CD14-positive monocyte (primary cell): ENCODE data around the gene MESD. TPM values are rescaled to one million over a fixed set of nuclear protein-coding genes. Genes with fewer than 3 reads are reported as not detected.

ENCODE experiments used
- DNase-seq, 3 donors: peaks; one replicate each; pipeline ENCODE4 v3.0.0-alpha.2; 2011 to 2022
- H2AFZ ChIP-seq: 2 replicates; pipeline ENCODE4 v1.6.0; 2012; ENCODE audit warnings: mild to moderate bottlenecking, low read depth, low read length, inconsistent platforms; ENCODE audit not compliant: insufficient read depth, poor library complexity, severe bottlenecking
- H3K27ac ChIP-seq, 2 donors: 1 replicate in 1 of 2; 2 replicates in 1 of 2; pipeline ENCODE4 v1.5.1; 2012 to 2013; ENCODE audit warnings: low read length in 2 of 2, control low read depth in 1 of 2, inconsistent platforms in 1 of 2, low read depth in 1 of 2, mild to moderate bottlenecking in 1 of 2
- H3K27me3 ChIP-seq, 2 donors: one replicate each; pipeline versions ENCODE4 v1.6.0 to v1.6.1; 2011 to 2013; ENCODE audit warnings: low read length in 2 of 2; ENCODE audit not compliant: control insufficient read depth in 2 of 2, insufficient read depth in 2 of 2
- H3K36me3 ChIP-seq, 2 donors: replicated peaks in 1 of 2; 1 replicate in 1 of 2; 2 replicates in 1 of 2; pipeline versions ENCODE4 v1.5.1 to v1.6.1; 2012 to 2013; ENCODE audit warnings: low read length in 2 of 2, control low read depth in 1 of 2, inconsistent platforms in 1 of 2, mild to moderate bottlenecking in 1 of 2; ENCODE audit not compliant: insufficient read depth in 2 of 2, control insufficient read depth in 1 of 2
- H3K4me1 ChIP-seq, 2 donors: 1 replicate in 1 of 2; 2 replicates in 1 of 2; pipeline versions ENCODE4 v1.5.1 to v1.6.1; 2012 to 2013; ENCODE audit warnings: low read length in 2 of 2, control low read depth in 1 of 2, inconsistent platforms in 1 of 2, mild to moderate bottlenecking in 1 of 2, moderate library complexity in 1 of 2; ENCODE audit not compliant: insufficient read depth in 2 of 2, control insufficient read depth in 1 of 2
- H3K4me2 ChIP-seq: replicated peaks from 2 replicates; pipeline ENCODE3; 2012; ENCODE audit warnings: low read length, moderate library complexity, mild to moderate bottlenecking; ENCODE audit not compliant: poor library complexity, severe bottlenecking; ENCODE audit errors: extremely low read depth
- H3K4me3 ChIP-seq, 3 experiments: fragments of 200-600 bp in 1 of 3; sonication (generic) in 1 of 3; replicated peaks in 1 of 3; 1 replicate in 2 of 3; 2 replicates in 1 of 3; pipeline ENCODE4 v1.5.1; 2011 to 2013; ENCODE audit warnings: low read length in 3 of 3, mild to moderate bottlenecking in 3 of 3, control low read depth in 2 of 3, low read depth in 2 of 3, inconsistent platforms in 1 of 3, moderate library complexity in 1 of 3
- H3K79me2 ChIP-seq: 2 replicates; pipeline ENCODE4 v1.6.0; 2012; ENCODE audit warnings: mild to moderate bottlenecking, control low read depth, inconsistent platforms, low read length, moderate library complexity; ENCODE audit not compliant: insufficient read depth
- H3K9ac ChIP-seq: 2 replicates; pipeline ENCODE4 v1.6.0; 2017; ENCODE audit warnings: low read length, mild to moderate bottlenecking; ENCODE audit not compliant: insufficient read depth, poor library complexity, severe bottlenecking
- H3K9me3 ChIP-seq, 2 donors: replicated peaks in 1 of 2; 1 replicate in 1 of 2; 2 replicates in 1 of 2; pipeline versions ENCODE4 v1.5.1 to v1.6.1; 2012 to 2013; ENCODE audit warnings: low read length in 2 of 2, control low read depth in 1 of 2; ENCODE audit not compliant: control insufficient read depth in 1 of 2, insufficient read depth in 1 of 2
- H4K20me1 ChIP-seq: 2 replicates; pipeline ENCODE4 v1.6.0; 2012; ENCODE audit warnings: mild to moderate bottlenecking, low read length, control low read depth, moderate library complexity; ENCODE audit not compliant: insufficient read depth
- H3K27ac Mint-ChIP-seq, 7 donors: one replicate each; pipeline ENCODE4 v1.8.0; 2020; ENCODE audit warnings: mild to moderate bottlenecking in 7 of 7, mixed read lengths in 7 of 7, moderate library complexity in 6 of 7, inconsistent platforms in 2 of 7
- H3K27me3 Mint-ChIP-seq, 3 donors: one replicate each; pipeline ENCODE4 v1.8.0; 2021 to 2022; ENCODE audit warnings: low read depth in 3 of 3, mild to moderate bottlenecking in 3 of 3, mixed read lengths in 3 of 3, moderate library complexity in 3 of 3, inconsistent platforms in 1 of 3
- H3K36me3 Mint-ChIP-seq, 2 donors: one replicate each; pipeline ENCODE4 v1.8.0; 2020; ENCODE audit warnings: mixed read lengths in 2 of 2, inconsistent platforms in 1 of 2, mild to moderate bottlenecking in 1 of 2
- H3K4me1 Mint-ChIP-seq: one replicate; pipeline ENCODE4 v1.8.0; 2020; ENCODE audit warnings: mild to moderate bottlenecking, mixed read lengths
- H3K4me3 Mint-ChIP-seq, 2 donors: one replicate each; pipeline ENCODE4 v1.8.0; 2020; ENCODE audit warnings: mild to moderate bottlenecking in 2 of 2, mixed read lengths in 2 of 2, moderate library complexity in 1 of 2
- H3K9me3 Mint-ChIP-seq, 7 donors: one replicate each; pipeline ENCODE4 v1.8.0; 2020 to 2022; ENCODE audit warnings: mixed read lengths in 7 of 7, mild to moderate bottlenecking in 6 of 7, moderate library complexity in 6 of 7, inconsistent platforms in 2 of 7
- WGBS: methylation state at CpG from one replicate; pipeline ENCODE4 v1.1.5; 2013; ENCODE audit warnings: missing lambda C conversion rate; ENCODE audit not compliant: insufficient coverage; 5-methylcytosine and 5-hydroxymethylcytosine counted together
- intact Hi-C, 2 donors: fragments of 100-400 bp; cut with micrococcal nuclease; formaldehyde crosslinking; loops; one replicate each; pipeline versions ENCODE4 v1.15.0 to v1.15.1; 2023
- polyA plus RNA-seq, 3 donors: library from polyadenylated mRNA; depleted of rRNA in 1 of 3; unstranded in 2 of 3; stranded (reverse) in 1 of 3; fragments of 300-500 nt in 2 of 3; fragments of >200 nt in 1 of 3; fragmentation: Illumina TruSeq in 2 of 3; gene quantifications; 1 replicate in 2 of 3; 2 replicates in 1 of 3; pipeline ENCODE4 v1.2.3, GENCODE V29; 2012 to 2021
- TF ChIP-seq, protein P1 (sequence below): fragments of 200-600 bp; IDR thresholded peaks from one replicate; pipeline ENCODE4 v1.8.0; 2022; ENCODE audit warnings: antibody characterized with exemption, mild to moderate bottlenecking

The MESD gene
- polyA plus RNA-seq, 3 donors, result 5.6 to 15.7 (median 13.1) TPM

GRCh38 chr15:81024265-81024872 lies 34.8 kb upstream of the MESD start:
- Histone ChIP-seq H2AFZ (peak overlapping the region; percentile 10), H3K36me3 (no peaks in the 10 kb centered on the region), H3K27me3 (no peaks in the 10 kb centered on the region), H3K9ac (peak overlapping the region; percentile 54), H3K4me2 (peak overlapping the region; percentile 70), H3K9me3 (no peaks in the 10 kb centered on the region), H4K20me1 (no peaks in the 10 kb centered on the region), H3K4me1 (peaks cover 37 to 49% of the 10 kb centered on the region in 2 donors), H3K27ac (peak overlapping the region; percentile 84 to 95), H3K79me2 (no peaks in the 10 kb centered on the region), H3K4me3 (peak overlapping the region in 1 of 3 experiments; percentile 64)
- WGBS, result 93% methylated on average over 5 of the region's 10 CpGs
- DNase-seq, result peak in 2 of 3 donors; percentile 40 to 47
- TF ChIP-seq, protein P1, sequence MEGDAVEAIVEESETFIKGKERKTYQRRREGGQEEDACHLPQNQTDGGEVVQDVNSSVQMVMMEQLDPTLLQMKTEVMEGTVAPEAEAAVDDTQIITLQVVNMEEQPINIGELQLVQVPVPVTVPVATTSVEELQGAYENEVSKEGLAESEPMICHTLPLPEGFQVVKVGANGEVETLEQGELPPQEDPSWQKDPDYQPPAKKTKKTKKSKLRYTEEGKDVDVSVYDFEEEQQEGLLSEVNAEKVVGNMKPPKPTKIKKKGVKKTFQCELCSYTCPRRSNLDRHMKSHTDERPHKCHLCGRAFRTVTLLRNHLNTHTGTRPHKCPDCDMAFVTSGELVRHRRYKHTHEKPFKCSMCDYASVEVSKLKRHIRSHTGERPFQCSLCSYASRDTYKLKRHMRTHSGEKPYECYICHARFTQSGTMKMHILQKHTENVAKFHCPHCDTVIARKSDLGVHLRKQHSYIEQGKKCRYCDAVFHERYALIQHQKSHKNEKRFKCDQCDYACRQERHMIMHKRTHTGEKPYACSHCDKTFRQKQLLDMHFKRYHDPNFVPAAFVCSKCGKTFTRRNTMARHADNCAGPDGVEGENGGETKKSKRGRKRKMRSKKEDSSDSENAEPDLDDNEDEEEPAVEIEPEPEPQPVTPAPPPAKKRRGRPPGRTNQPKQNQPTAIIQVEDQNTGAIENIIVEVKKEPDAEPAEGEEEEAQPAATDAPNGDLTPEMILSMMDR, result no peak
- Mint-ChIP-seq H3K27me3 (no peaks in the 10 kb centered on the region), H3K9me3 (no peaks in the 10 kb centered on the region), H3K4me3 (peak overlapping the region; percentile 29 to 80), H3K36me3 (peaks cover 3% of the 10 kb centered on the region in 2 donors), H3K27ac (peak overlapping the region; percentile 94 to 99 (median 98)), H3K4me1 (peaks cover 41% of the 10 kb centered on the region)
- intact Hi-C loops, result loop anchor here in 1 of 2 donors (5.0 kb wide), 1 partner anchor 37 kb away; the partner anchor contains the start of gene MESD

GRCh38 chr15:81023483-81024264 lies 34.1 kb upstream of the MESD start:
- Mint-ChIP-seq H3K27ac (peak overlapping the region; percentile 94 to 99 (median 98)), H3K4me1 (peaks cover 35% of the 10 kb centered on the region), H3K4me3 (peak overlapping the region; percentile 57 to 80), H3K27me3 (no peaks in the 10 kb centered on the region), H3K36me3 (peaks cover 3% of the 10 kb centered on the region in 2 donors), H3K9me3 (no peaks in the 10 kb centered on the region)
- 16% methylated on average over 10 of the region's 13 CpGs for WGBS
- peak overlapping the region; percentile 59 for H2AFZ ChIP-seq
- no peaks in the 10 kb centered on the region for H4K20me1 ChIP-seq
- peak overlapping the region in 2 of 3 experiments; percentile 4 to 64 for H3K4me3 ChIP-seq
- H3K4me2 ChIP-seq, result peak overlapping the region; percentile 70
- TF ChIP-seq, protein P1, result no peak
- H3K9ac ChIP-seq, result peak overlapping the region; percentile 54
- peak overlapping the region; percentile 84 to 95 for H3K27ac ChIP-seq
- intact Hi-C loops, result loop anchor here (2.0 to 5.0 kb wide), 2 partner anchors 21 to 36 kb away; partner anchors contain the start of gene MESD (in 1 of the 2)
- H3K27me3 ChIP-seq, result no peaks in the 10 kb centered on the region
- peaks cover 35 to 44% of the 10 kb centered on the region in 2 donors for H3K4me1 ChIP-seq
- H3K36me3 ChIP-seq, result no peaks in the 10 kb centered on the region
- no peaks in the 10 kb centered on the region for H3K9me3 ChIP-seq
- H3K79me2 ChIP-seq, result no peaks in the 10 kb centered on the region
- DNase-seq, result peak; percentile 85 to 93 (median 93)
